Measurements from ENCODE around the gene MFSD12. TPM values are rescaled to one million over a fixed set of nuclear protein-coding genes. Genes with fewer than 3 reads are reported as not detected.
"Not testable (repeated sequence)": the region's sequence is repeated elsewhere in the genome, so short reads cannot be mapped to it uniquely, and the experiment has no call there.

MFSD12 gene
- total RNA-seq, 2 donors from 2014 or later: 49.6 to 52.7 TPM

- intact Hi-C loops (cut with DNase I); DNase-seq (ENCODE audit: low spot score): not testable (repeated sequence)
Measured at GRCh38 chr19:3570042-3570441, 12.7 kb upstream of the MFSD12 start.

GRCh38 chr19:3565139-3565538 is 7.8 kb upstream of the MFSD12 start:
- DNase-seq (ENCODE audit: low spot score): no peak
- intact Hi-C loops (cut with DNase I): no loop called here

DNA sequence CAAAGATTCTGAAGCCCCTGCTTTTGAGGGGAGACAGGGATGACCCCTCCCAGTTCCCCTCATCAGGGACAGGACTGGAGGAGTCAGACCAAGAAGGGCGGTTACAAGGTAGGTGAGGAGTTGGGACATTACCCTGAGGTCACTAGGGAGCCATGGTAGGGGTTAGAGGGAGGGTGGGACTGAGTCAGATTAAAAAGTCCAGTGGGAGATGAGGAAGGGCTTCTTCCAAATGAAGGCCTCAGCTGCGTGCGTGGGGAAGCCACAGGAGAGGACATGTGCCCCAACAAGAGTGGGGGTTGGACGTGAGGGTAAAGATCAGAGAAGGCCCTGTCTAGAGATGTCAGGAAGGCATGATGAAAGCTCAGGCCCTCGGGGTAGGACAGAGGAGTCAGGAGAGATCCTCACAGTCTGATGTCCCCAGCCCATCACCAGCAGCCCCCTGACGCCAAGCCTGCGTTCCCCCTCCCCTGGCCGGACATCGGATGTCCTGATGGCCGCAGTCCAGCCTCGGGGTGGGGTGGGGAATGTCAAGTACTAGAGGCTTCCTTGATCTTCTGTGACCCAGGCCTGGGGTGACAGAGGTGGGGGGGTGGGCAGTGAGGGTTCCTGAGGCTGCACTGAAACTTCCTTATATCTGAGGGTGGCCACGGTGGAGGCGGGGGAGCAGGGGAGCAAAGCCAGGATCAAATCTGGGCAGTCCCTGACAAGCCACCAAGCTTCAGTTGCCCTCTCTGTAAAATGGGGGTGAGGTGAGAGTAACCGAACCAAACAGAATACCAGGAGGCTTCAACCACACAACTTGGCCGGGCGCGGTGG is 6.5 kb upstream of the MFSD12 start:
- DNase-seq (ENCODE audit: low spot score): no peak
- intact Hi-C loops (cut with DNase I): no loop called here

DNA sequence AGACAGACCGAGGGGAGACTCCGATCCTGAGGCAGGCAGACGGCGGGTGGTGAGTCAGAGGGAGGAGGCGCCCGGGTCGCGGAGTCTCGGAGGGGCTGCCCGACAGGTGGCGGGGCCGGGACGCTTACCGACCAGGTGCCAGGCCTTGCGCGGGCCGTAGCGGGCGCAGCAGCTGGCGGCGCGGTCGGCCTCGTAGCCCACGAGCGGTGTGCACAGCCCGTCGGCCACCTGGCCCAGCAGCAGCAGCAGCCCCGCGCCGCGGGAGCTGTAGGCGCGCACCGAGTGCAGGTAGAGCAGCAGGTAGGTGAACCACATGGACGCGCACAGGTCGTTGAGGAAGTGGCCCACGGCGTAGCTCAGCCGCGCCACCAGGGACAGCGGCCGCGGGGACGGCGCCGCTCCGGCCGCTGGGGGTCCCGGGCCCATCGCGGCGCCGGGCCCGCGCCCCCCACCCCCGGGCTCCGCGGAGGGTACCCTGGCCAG is 367 bp downstream of the MFSD12 start:
- intact Hi-C loops (cut with DNase I): no loop called here
- DNase-seq (ENCODE audit: low spot score): no peak

- intact Hi-C loops (cut with DNase I): no loop called here
- DNase-seq (ENCODE audit: low spot score): no peak
Measured at GRCh38 chr19:3556423-3556977, 886 bp downstream of the MFSD12 start.

- no peak for DNase-seq (ENCODE audit: low spot score)
- intact Hi-C loops (cut with DNase I): no loop called here
Measured at GRCh38 chr19:3555653-3556422, 1.5 kb downstream of the MFSD12 start.

DNA sequence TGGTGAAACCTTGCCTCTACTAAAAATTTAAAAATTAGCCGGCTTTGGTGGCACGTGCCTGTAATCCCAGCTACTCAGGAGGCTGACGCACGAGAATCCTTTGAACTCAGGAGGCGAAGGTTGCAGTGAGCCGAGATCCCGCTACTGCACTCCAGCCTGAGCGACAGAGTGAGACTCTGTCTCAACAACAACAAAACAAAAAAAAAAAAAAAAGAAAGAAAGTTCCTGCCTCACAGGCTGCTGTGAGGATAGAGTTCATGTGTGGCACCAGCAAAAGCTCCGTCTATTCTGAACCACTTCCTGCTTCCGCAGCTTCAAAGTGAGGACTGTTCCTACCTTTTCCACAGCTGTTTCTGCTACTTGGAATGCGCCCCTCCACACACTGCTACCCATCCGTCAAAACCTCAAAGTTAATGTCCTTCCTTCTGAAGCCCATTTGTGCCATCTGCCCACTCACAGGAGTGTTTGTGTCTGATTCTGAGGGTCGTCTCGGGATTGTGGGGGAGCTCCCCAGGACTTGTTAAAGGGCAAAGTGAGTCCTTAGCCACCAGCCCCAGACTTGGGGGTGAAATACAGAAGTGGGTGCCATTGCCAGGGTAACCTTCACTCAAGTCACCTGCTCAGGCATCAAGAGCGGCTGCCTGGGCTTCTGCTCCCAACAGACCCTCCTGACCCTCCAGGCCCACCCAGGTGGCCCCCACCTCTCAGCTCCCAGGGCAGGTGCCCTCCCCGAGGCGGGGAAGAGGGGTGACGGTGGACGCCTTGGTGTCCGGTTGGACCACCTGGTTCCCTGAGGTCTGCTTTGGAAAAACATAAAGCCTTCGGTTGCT is 2.9 kb downstream of the MFSD12 start:
- intact Hi-C loops (cut with DNase I): no loop called here
- DNase-seq (ENCODE audit: low spot score): no peak

DNA sequence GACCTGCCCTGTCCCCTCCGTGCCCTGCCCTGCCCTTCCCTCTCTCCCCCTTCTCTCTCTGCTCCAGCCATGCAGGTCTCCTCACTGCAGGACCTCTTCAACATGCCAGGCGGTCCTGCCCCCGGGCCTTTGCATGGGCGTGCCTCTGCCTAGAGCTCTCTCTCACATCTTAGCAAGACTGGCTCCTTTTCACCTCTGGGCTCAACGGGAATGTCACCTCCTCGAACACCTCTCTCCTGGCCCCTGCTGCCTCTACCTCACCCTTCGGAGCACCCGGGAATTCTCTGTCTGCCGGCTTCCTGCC is 5.6 kb downstream of the MFSD12 start:
- DNase-seq (ENCODE audit: low spot score): no peak

DNA sequence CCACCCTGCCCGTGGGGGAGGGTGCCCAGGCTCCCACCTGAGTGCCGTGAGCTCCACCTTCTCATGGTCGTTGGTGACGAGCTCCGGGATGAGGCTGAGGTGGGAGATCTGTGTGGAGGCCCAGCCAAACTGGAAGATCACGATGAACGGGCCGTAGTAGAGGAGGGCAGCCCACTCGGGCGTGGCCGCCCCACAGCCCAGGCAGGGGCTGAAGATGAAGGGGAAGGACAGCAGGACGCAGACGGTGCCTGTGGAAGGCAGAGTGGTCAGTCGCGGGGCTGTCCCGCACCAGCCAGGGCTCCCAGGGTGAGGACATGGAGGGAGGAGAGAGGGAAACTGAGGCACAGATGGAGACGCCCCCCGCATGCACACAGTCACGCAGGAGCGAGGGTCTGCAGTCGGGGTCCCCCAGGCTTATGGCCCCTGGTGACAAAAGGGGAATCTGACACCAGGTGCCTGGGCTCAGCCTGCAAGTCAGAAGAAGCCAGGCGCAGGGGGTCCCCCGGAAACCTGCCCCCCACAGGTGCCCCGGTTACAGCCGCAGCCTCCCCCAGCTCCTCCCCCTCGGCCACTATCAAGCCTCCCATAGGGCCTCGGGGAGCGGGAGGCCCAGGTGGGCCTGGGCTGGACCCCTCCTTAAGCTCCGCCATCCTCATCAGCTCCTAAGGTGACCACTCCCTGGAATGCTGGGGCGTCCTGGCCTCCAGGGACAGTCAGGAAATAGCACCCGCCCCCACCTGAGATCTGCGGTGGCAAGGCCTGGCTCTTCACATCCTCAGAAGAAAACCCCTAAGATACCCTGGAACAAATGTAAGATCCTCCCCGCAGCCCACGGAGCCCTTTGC is 6.2 kb downstream of the MFSD12 start:
- DNase-seq (ENCODE audit: low spot score): no peak
- intact Hi-C loops (cut with DNase I): no loop called here

More for the DNA sequence above, 5.6 kb downstream of the MFSD12 start:
- intact Hi-C loops (cut with DNase I): no loop called here

DNA sequence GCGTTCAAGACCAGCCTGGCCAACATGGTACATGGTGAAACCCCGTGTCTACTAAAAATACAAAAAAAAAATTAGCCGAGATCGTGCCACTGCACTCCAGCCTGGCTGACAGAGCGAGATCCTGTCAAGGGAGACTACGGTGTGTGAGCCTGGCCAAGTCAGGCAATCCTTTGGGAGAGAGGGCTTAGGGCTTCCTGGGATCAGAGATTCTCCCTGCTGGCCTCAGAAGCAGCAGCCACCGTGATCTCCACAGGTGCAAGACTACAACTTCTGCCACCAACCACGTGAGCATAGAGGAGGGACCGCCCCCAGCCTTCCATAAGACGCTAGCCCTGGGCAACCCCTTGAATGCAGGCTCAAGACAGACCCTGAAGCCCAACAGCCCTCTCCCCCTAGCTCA is 7.6 kb downstream of the MFSD12 start:
- intact Hi-C loops (cut with DNase I): loop anchor here in 1 of 2 donors (5.0 kb wide), 1 partner anchor 67 kb away; no protein-coding TSS in a partner anchor
- DNase-seq (ENCODE audit: low spot score): no peak

GRCh38 chr19:3548606-3549005 is 8.8 kb downstream of the MFSD12 start:
- intact Hi-C loops (cut with DNase I): loop anchor here in 1 of 2 donors (5.0 kb wide), 1 partner anchor 69 kb away; no protein-coding TSS in a partner anchor
- no peak for DNase-seq (ENCODE audit: low spot score)

DNA sequence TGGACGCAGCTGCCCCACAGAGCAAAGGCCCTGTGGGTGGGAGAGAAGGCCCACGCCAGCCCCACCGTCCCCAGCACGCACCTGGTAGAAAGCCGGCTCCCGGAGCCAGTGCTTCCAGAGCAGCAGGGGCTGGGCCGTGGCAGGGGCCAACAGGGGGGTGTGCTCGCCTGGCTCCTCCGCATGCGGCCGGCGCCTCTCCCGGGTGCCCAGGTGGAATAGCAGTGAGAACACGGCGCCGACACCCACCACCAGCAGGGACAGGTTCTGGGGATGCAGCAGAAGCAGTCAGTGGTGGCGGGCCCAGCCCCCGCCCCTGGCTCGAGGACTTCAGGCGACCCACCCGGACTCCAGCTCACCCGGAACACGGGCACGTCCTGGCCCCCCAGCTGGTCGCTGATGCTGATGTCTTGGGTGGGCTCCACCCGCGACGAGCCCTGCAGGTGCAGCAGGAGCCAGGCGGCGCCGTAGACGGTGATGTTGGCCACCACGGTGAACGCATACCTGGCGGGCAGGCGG is 9.6 kb downstream of the MFSD12 start:
- DNase-seq (ENCODE audit: low spot score): no peak
- intact Hi-C loops (cut with DNase I): loop anchor here in 1 of 2 donors (5.0 kb wide), 1 partner anchor 69 kb away; no protein-coding TSS in a partner anchor

- intact Hi-C loops (cut with DNase I): loop anchor here in 1 of 2 donors (5.0 kb wide), 1 partner anchor 70 kb away; no protein-coding TSS in a partner anchor
- no peak for DNase-seq (ENCODE audit: low spot score)
Measured at GRCh38 chr19:3547301-3547731, 10.1 kb downstream of the MFSD12 start.

DNA sequence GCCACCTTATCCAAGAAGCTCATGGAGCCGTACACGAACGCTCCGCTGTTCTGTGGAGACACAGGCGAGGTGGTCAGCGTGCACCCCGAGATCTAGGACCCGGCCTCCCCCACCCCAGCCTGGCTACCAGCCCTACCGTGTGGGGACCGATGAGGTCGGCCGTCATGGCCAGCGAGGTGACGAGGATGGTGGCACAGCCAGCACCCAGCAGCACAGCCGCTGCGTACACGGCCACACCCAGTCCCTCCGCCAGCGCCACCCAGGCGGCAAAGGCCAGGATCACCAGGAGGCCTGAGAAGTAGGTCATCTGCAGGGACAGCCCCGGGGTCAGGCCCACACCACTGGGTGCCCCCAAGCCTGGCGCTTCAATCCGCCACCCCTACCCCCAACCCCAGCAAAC is 11.3 kb downstream of the MFSD12 start:
- intact Hi-C loops (cut with DNase I): loop anchor here in 1 of 2 donors (5.0 kb wide), 1 partner anchor 71 kb away; no protein-coding TSS in a partner anchor
- DNase-seq (ENCODE audit: low spot score): no peak

DNA sequence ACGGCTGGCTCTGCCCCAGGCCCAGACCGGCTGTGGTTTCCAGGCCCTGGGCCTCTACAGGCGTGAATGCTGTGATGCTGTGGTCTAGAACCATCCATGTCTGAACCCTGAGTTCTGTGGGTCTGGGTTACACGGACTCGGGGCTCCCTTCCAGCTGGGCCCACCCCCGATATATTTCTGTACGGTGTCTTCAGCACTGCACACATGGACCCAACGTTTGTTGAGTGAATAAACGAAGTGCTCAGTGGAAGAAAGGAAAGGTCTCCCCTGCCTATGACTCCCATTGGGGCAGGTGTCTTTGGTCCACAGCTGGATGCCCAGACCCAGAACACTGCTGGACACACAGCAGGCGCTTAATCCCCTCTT is 11.7 kb downstream of the MFSD12 start:
- no peak for DNase-seq (ENCODE audit: low spot score)
- intact Hi-C loops (cut with DNase I): loop anchor here (1.0 to 5.0 kb wide), 2 partner anchors 49 to 72 kb away; no protein-coding TSS in a partner anchor

DNA sequence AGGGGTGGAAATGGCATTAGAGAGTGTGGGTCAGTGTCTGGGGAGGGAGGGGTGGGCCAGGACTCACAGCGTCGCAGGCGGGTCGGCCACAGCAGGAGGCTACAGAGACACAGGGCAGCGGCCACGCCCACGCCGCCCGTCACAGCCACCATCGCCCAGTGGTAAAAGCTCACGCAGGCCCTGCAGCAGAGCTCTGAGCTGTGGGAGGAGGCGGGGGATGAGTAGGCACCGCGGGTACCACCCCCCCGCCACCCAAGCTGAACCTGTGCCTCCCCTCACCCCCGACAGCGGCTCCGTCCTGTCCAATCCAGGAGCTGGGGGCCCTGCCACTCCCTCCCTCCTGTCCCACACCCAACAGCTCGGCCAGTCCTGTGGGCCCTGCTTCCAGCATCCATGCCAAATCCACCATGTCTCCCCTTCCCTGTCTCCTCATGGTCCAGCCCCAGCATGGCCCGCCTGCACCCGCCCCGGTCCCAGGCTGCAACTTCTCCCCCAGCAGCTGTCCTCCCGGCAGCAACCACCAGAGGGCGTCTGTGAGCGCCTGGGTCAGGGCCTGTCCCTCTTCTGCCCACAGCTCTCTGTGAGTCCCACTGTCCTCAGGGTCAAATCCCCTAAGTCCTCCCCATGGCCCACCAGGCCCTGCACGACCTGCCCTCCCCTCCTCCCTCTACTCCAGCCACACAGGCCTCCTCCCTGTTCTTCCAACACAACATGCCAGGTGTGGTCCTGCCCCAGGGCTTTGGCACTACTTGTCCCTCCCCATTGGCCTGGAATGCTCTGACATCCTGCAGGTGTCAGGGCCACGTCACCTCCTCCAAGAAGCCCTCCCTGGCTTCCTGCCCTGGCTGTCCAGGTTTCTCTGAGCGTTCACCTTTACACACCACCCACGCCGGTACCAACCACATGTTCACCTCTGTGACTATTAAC is 12.4 kb downstream of the MFSD12 start:
- DNase-seq (ENCODE audit: low spot score): peak; percentile 92
- intact Hi-C loops (cut with DNase I): loop anchor here (1.0 to 5.0 kb wide), 3 partner anchors 49 to 162 kb away; partner anchors contain the start of gene TJP3 (in 1 of the 2)

DNA sequence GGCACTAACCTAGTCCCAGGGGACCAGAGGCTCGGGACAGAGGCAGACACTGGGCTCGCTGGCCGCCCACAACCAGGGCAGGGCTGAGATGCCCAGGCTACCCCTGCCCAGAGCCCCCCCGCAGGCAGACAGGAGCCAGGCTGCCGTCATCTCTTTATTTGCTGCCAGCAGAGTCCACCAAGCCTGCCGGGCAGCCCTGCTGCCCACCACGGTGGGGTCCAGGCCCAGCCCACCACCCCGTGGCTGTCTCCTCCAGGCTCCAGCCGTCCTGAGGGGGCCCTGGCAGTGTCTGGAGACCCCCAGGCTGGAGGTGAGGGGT is 13.4 kb downstream of the MFSD12 start:
- DNase-seq (ENCODE audit: low spot score): no peak
- intact Hi-C loops (cut with DNase I): loop anchor here in 1 of 2 donors (5.0 kb wide), 1 partner anchor 163 kb away; the partner anchor contains the start of gene TJP3

All from posterior vena cava (tissue), 2 donors.